Kidney (tissue), 14 donors: ENCODE data around the gene TTLL5. TPM values are rescaled to one million over a fixed set of nuclear protein-coding genes. Genes with fewer than 3 reads are reported as not detected.

Experiments used
- DNase-seq, 5 donors: peaks; one replicate each; pipeline ENCODE4 v3.0.0-alpha.2; 2013 to 2020
- FAIRE-seq: peaks from 2 replicates; lab custom pipeline; 2012; peaks lifted over from hg19 to GRCh38; lab: Jason Lieb, UNC
- H3K27ac ChIP-seq, 2 donors: one replicate each; pipeline ENCODE4 v1.7.0; 2013; ENCODE audit warnings: low read depth in 2 of 2, low read length in 2 of 2, inconsistent platforms in 1 of 2
- H3K27me3 ChIP-seq: one replicate; pipeline ENCODE4 v1.7.1; 2013; ENCODE audit warnings: low read length, inconsistent platforms; ENCODE audit not compliant: control insufficient read depth, insufficient read depth
- H3K36me3 ChIP-seq, 3 donors: one replicate each; pipeline versions ENCODE4 v1.7.0 to v1.7.1; 2013; ENCODE audit warnings: low read length in 3 of 3, control low read depth in 1 of 3, inconsistent platforms in 1 of 3; ENCODE audit not compliant: insufficient read depth in 3 of 3, control insufficient read depth in 2 of 3
- H3K4me1 ChIP-seq, 3 donors: one replicate each; pipeline versions ENCODE4 v1.7.0 to v1.7.1; 2013; ENCODE audit warnings: low read length in 3 of 3, inconsistent platforms in 1 of 3, low read depth in 1 of 3; ENCODE audit not compliant: control insufficient read depth in 2 of 3, insufficient read depth in 2 of 3
- H3K4me3 ChIP-seq, 3 donors: one replicate each; pipeline versions ENCODE4 v1.7.0 to v1.8.1; 2013; ENCODE audit warnings: low read length in 3 of 3, control low read depth in 1 of 3, inconsistent platforms in 1 of 3
- H3K9ac ChIP-seq, 3 donors: one replicate each; pipeline versions ENCODE4 v1.7.0 to v1.7.1; 2013; ENCODE audit warnings: low read length in 3 of 3, control low read depth in 1 of 3, inconsistent platforms in 1 of 3
- H3K9me3 ChIP-seq, 3 donors: one replicate each; pipeline versions ENCODE4 v1.7.0 to v1.7.1; 2013; ENCODE audit warnings: low read length in 3 of 3, control low read depth in 1 of 3, inconsistent platforms in 1 of 3; ENCODE audit not compliant: control insufficient read depth in 2 of 3, insufficient read depth in 1 of 3
- CTCF ChIP-seq: IDR thresholded peaks from 3 replicates; pipeline ENCODE4 v1.5.1; 2012; ENCODE audit warnings: mild to moderate bottlenecking, moderate library complexity, borderline replicate concordance; ENCODE audit not compliant: insufficient read depth; ENCODE audit errors: extremely low read depth
- intact Hi-C: fragments of 100-400 bp; cut with DNase I; formaldehyde crosslinking; loops from one replicate; pipeline ENCODE4 v1.11.1; 2022
- polyA plus RNA-seq: library from polyadenylated mRNA; stranded (reverse); fragments of 350-450 nt; fragmentation: Illumina TruSeq; extraction: RNeasy Lipid Tissue Mini Kit (QIAGEN cat#74804); gene quantifications from one replicate; pipeline ENCODE4 v1.2.3, GENCODE V29; 2014; ENCODE audit warnings: low read depth, low replicate concordance; ENCODE audit not compliant: insufficient read depth
- total RNA-seq: library from RNA; stranded (reverse); fragmentation: NEBNext Ultra II Directional; extraction: Animal tissue kit (Norgen Biotek cat#: 25700); gene quantifications from one replicate; pipeline ENCODE4 v1.2.1, GENCODE V29; 2021
- donor health status: control.
- donor health status: control.
- donor health status: control.
- donor health status: control.
- donor health status: control.
- donor health status: DM: yes; HTN: yes; CAD: no.
- donor health status: Normal renal cell carcinoma (clear cell type).

Gene TTLL5
- total and polyA plus RNA-seq, 2 donors from 2014 or later: 16.8 to 37.2 TPM

DNA sequence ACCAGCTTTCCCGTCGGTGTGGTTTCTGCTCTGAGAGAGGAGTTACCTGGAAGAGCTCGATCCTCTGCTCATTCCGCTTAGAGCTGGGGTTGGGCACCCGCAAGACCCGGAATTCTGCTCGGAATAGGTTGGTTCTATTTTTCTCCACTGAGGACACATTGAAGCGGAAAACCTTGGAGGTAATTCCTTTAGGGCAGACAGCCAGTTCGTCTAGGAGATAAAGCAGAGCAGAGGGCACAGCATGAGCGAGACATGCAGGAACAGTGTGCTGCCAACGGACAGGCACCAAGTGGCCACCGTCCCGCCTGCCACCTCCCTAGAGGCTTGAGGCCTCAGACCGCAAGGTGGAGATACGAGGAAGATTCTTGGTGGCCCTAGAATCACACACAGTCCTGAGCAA lies 310.5 kb downstream of the TTLL5 start:
- no peak overlapping the region for H3K4me3 ChIP-seq
- H3K4me1 ChIP-seq: no peaks in the 10 kb centered on the region
- no peak for DNase-seq
- no peaks in the 10 kb centered on the region for H3K27me3 ChIP-seq
- no peaks in the 10 kb centered on the region for H3K36me3 ChIP-seq
- no peak overlapping the region for H3K9ac ChIP-seq
- intact Hi-C loops: no loop called here
- no peak overlapping the region for H3K27ac ChIP-seq
- no peak for TF ChIP-seq CTCF
- no peak for FAIRE-seq
- no peaks in the 10 kb centered on the region for H3K9me3 ChIP-seq

GRCh38 chr14:75972801-75973421 lies 311.9 kb downstream of the TTLL5 start:
- DNase-seq: no peak
- H3K27ac ChIP-seq: no peak overlapping the region
- no peak for FAIRE-seq

GRCh38 chr14:75976826-75977581 lies 316.0 kb downstream of the TTLL5 start:
- DNase-seq (no peak), FAIRE-seq (no peak)
- Histone ChIP-seq H3K4me1 (peaks cover 0 to 9% (median 5%) of the 10 kb centered on the region in 3 donors), H3K27ac (no peak overlapping the region), H3K9ac (no peak overlapping the region), H3K9me3 (no peaks in the 10 kb centered on the region), H3K36me3 (no peaks in the 10 kb centered on the region), H3K4me3 (no peak overlapping the region), H3K27me3 (no peaks in the 10 kb centered on the region)
- intact Hi-C loops: no loop called here
- TF ChIP-seq CTCF: no peak

More at GRCh38 chr14:75972801-75973421, 311.9 kb downstream of the TTLL5 start:
- no peak overlapping the region for H3K4me3 ChIP-seq
- H3K9me3 ChIP-seq: no peaks in the 10 kb centered on the region
- H3K27me3 ChIP-seq: no peaks in the 10 kb centered on the region
- no peaks in the 10 kb centered on the region for H3K36me3 ChIP-seq
- TF ChIP-seq CTCF: no peak
- H3K4me1 ChIP-seq: no peaks in the 10 kb centered on the region
- H3K9ac ChIP-seq: no peak overlapping the region
- intact Hi-C loops: no loop called here
